Measurements from ENCODE around the gene LAMC1. TPM values are rescaled to one million over a fixed set of nuclear protein-coding genes. Genes with fewer than 3 reads are reported as not detected.

The LAMC1 gene
- polyA plus RNA-seq, 1 of the 3 experiments (the other 2 are of a cell fraction): 101 TPM

DNA sequence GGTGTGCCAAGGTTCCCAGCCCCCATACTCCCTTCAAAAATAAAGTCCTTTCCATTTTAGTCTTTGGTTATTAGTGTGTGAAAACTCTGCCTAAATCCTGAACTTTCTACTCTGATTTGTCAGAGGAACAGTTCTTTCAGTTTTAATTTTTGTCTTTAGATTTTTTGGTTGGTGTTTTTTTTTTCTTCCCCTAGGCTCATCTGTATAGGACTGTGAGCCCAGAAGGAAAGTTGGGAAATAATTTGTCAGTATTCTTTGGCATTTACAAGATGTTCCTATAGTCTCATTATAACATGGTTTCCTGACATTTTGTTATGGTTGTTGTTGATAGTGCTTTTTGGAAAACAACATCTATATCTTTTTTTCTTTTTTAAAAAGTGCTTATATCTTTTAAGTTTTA is 38.0 kb downstream of the LAMC1 start:
- no peak overlapping the region for H3K9ac ChIP-seq
- DNase-seq: no peak
- peaks cover 69% of the 10 kb centered on the region for H4K20me1 ChIP-seq (ENCODE audit: insufficient read depth)
- H3F3A ChIP-seq (replicated peaks; ENCODE audit: insufficient read depth): peaks cover 12% of the 10 kb centered on the region
- no peak overlapping the region for H2AFZ ChIP-seq (ENCODE audit: low read depth)
- no peaks in the 10 kb centered on the region for H3K9me3 ChIP-seq
- peaks cover 0 to 35% of the 10 kb centered on the region in 2 experiments; a peak in 3 of 4 replicates for H3K4me1 ChIP-seq (ENCODE audit: control insufficient read depth in 1 of 2, insufficient read depth in 2 of 2, low read depth in 1 of 2, low read length in 1 of 2)
- ChIA-PET CTCF (no interaction called here), POLR2A (no interaction called here)
- TF ChIP-seq FOXJ3 (CRISPR knock-in tag; IDR thresholded peaks at IDR 0.05): no peak
- no peak for TF ChIP-seq SMC3 (IDR thresholded peaks at IDR 0.05; ENCODE audit: low read depth, low read length)
- TF ChIP-seq TEAD4 (IDR thresholded peaks at IDR 0.05; ENCODE audit: borderline replicate concordance, insufficient read depth): no peak
- TF ChIP-seq, protein P1, sequence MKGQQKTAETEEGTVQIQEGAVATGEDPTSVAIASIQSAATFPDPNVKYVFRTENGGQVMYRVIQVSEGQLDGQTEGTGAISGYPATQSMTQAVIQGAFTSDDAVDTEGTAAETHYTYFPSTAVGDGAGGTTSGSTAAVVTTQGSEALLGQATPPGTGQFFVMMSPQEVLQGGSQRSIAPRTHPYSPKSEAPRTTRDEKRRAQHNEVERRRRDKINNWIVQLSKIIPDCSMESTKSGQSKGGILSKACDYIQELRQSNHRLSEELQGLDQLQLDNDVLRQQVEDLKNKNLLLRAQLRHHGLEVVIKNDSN (IDR thresholded peaks at IDR 0.05; ENCODE audit: borderline replicate concordance, low read depth): no peak
- no peak overlapping the region for H3K4me2 ChIP-seq
- H3K4me3 ChIP-seq (ENCODE audit: low read depth in 2 of 2, low read length in 1 of 2): no peak overlapping the region
- peaks cover 0 to 5% of the 10 kb centered on the region in 2 experiments for H3K36me3 ChIP-seq (replicated peaks in 1 of 2; ENCODE audit: control insufficient read depth in 1 of 2, insufficient read depth in 2 of 2, low read length in 1 of 2)
- H3K27ac ChIP-seq (ENCODE audit: low read depth in 2 of 2, low read length in 1 of 2): peak overlapping the region in 1 of 2 experiments; percentile 84; a peak in 2 of 4 replicates
- H3K9me2 ChIP-seq: no peaks in the 10 kb centered on the region
- H3K79me2 ChIP-seq (ENCODE audit: insufficient read depth): peaks cover 97% of the 10 kb centered on the region
- no peaks in the 10 kb centered on the region for H3K27me3 ChIP-seq (ENCODE audit: insufficient read depth)

DNA sequence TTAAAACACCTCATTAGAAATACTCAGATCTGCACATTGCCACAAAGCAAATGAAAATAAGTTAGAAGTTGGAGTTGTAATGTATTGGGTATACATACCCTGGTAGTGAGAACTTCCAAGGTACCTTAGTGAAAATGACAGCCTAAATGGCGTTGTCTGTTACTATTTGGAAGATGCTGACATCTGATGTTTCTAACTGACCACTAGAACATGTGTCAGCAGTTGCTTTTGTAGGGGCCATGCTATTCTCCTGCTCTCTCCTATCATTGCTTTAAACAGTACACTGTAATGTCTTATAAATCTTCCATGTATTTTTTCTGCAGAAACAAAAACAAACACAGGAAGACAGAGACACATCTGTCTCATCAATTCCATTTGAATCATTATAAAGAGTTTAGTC is 40.1 kb downstream of the LAMC1 start:
- peaks cover 67% of the 10 kb centered on the region for H4K20me1 ChIP-seq (ENCODE audit: insufficient read depth)
- H3K9ac ChIP-seq: no peak overlapping the region
- H3K27me3 ChIP-seq (ENCODE audit: insufficient read depth): no peaks in the 10 kb centered on the region
- no peaks in the 10 kb centered on the region for H3K9me3 ChIP-seq
- WGBS (ENCODE audit: low lambda C conversion rate): 93% methylated on average over 1 of the region's 1 CpG
- POLR2A ChIA-PET: no interaction called here
- H2AFZ ChIP-seq (ENCODE audit: low read depth): no peak overlapping the region
- CTCF ChIA-PET: interaction anchor here (1.6 kb wide), 1 partner anchor 10 kb away, joined by 6 read pairs; no protein-coding TSS in a partner anchor
- H3K9me2 ChIP-seq: no peaks in the 10 kb centered on the region
- peaks cover 12% of the 10 kb centered on the region for H3F3A ChIP-seq (replicated peaks; ENCODE audit: insufficient read depth)
- peaks cover 97% of the 10 kb centered on the region for H3K79me2 ChIP-seq (ENCODE audit: insufficient read depth)
- no peak overlapping the region for H3K4me3 ChIP-seq (ENCODE audit: low read depth in 2 of 2, low read length in 1 of 2)
- TF ChIP-seq NRF1 (IDR thresholded peaks at IDR 0.05; ENCODE audit: low read depth, low read length): no peak
- TF ChIP-seq, protein P2, sequence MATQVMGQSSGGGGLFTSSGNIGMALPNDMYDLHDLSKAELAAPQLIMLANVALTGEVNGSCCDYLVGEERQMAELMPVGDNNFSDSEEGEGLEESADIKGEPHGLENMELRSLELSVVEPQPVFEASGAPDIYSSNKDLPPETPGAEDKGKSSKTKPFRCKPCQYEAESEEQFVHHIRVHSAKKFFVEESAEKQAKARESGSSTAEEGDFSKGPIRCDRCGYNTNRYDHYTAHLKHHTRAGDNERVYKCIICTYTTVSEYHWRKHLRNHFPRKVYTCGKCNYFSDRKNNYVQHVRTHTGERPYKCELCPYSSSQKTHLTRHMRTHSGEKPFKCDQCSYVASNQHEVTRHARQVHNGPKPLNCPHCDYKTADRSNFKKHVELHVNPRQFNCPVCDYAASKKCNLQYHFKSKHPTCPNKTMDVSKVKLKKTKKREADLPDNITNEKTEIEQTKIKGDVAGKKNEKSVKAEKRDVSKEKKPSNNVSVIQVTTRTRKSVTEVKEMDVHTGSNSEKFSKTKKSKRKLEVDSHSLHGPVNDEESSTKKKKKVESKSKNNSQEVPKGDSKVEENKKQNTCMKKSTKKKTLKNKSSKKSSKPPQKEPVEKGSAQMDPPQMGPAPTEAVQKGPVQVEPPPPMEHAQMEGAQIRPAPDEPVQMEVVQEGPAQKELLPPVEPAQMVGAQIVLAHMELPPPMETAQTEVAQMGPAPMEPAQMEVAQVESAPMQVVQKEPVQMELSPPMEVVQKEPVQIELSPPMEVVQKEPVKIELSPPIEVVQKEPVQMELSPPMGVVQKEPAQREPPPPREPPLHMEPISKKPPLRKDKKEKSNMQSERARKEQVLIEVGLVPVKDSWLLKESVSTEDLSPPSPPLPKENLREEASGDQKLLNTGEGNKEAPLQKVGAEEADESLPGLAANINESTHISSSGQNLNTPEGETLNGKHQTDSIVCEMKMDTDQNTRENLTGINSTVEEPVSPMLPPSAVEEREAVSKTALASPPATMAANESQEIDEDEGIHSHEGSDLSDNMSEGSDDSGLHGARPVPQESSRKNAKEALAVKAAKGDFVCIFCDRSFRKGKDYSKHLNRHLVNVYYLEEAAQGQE (IDR thresholded peaks at IDR 0.05; ENCODE audit: low read depth, low read length): no peak
- no peak for TF ChIP-seq CHD2 (IDR thresholded peaks at IDR 0.05; ENCODE audit: low read length, partially characterized antibody)
- TF ChIP-seq, protein P3, sequence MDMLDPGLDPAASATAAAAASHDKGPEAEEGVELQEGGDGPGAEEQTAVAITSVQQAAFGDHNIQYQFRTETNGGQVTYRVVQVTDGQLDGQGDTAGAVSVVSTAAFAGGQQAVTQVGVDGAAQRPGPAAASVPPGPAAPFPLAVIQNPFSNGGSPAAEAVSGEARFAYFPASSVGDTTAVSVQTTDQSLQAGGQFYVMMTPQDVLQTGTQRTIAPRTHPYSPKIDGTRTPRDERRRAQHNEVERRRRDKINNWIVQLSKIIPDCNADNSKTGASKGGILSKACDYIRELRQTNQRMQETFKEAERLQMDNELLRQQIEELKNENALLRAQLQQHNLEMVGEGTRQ (IDR thresholded peaks at IDR 0.05; ENCODE audit: borderline replicate concordance, low read depth, low read length): no peak
- TF ChIP-seq MXI1 (IDR thresholded peaks at IDR 0.05; ENCODE audit: low read depth, low read length): no peak
- no peak for TF ChIP-seq YY1 (IDR thresholded peaks at IDR 0.05; ENCODE audit: low read depth)
- no peak for TF ChIP-seq TEAD4 (IDR thresholded peaks at IDR 0.05; ENCODE audit: borderline replicate concordance, insufficient read depth)
- no peak for TF ChIP-seq TCF12 (IDR thresholded peaks at IDR 0.05)
- TF ChIP-seq POLR2AphosphoS5 (IDR thresholded peaks at IDR 0.05; ENCODE audit: low read depth, low read length): no peak
- TF ChIP-seq, protein P1 (IDR thresholded peaks at IDR 0.05; ENCODE audit: borderline replicate concordance, low read depth): no peak
- no peak for TF ChIP-seq EZH2phosphoT487 (IDR thresholded peaks at IDR 0.05; ENCODE audit: borderline replicate concordance, low read depth)
- TF ChIP-seq FOXJ3 (CRISPR knock-in tag; IDR thresholded peaks at IDR 0.05): no peak
- H3K36me3 ChIP-seq (replicated peaks in 1 of 2; ENCODE audit: control insufficient read depth in 1 of 2, insufficient read depth in 2 of 2, low read length in 1 of 2): peaks cover 0 to 5% of the 10 kb centered on the region in 2 experiments
- DNase-seq: no peak
- H3K4me1 ChIP-seq (ENCODE audit: control insufficient read depth in 1 of 2, insufficient read depth in 2 of 2, low read depth in 1 of 2, low read length in 1 of 2): peaks cover 0 to 35% of the 10 kb centered on the region in 2 experiments; a peak in 3 of 4 replicates
- no peak overlapping the region for H3K4me2 ChIP-seq
- peak overlapping the region in 1 of 2 experiments; percentile 46; a peak in 1 of 4 replicates for H3K27ac ChIP-seq (ENCODE audit: low read depth in 2 of 2, low read length in 1 of 2)

All from SK-N-SH (cell line).